Endothelial cell of umbilical vein (primary cell): Measurements from ENCODE around the gene ADCY5. TPM values are rescaled to one million over a fixed set of nuclear protein-coding genes. Genes with fewer than 3 reads are reported as not detected.

Experiments used
- BruUV-seq: library from RNA; stranded (reverse); fragments of 400-500 nt; replicated peaks from 2 replicates; lab custom pipeline; 2021; lab: Mats Ljungman, UMichigan
- CTCF ChIA-PET: fragments of 300-600, 350-600 bp; sonication (Branson Sonifier 250); formaldehyde crosslinking; loops from one replicate; lab custom pipeline; 2021; ENCODE audit warnings: antibody characterized with exemption, inconsistent platforms; lab: Charles Lee
- POLR2A ChIA-PET: fragments of 300-600, 350-600 bp; sonication (Branson Sonifier 250); formaldehyde crosslinking; loops from one replicate; lab custom pipeline; 2021; ENCODE audit warnings: antibody characterized with exemption, inconsistent platforms; lab: Charles Lee
- DNase-seq: peaks from one replicate; pipeline ENCODE4 v3.0.0-alpha.2; 2011; ENCODE audit warnings: low read depth, low spot score
- FAIRE-seq: peaks from 2 replicates; lab custom pipeline; 2011; peaks lifted over from hg19 to GRCh38; lab: Jason Lieb, UNC
- H2AFZ ChIP-seq: 2 replicates; pipeline ENCODE4 v1.6.0; 2012; ENCODE audit warnings: low read depth, low read length, control low read depth, inconsistent platforms
- H3K27ac ChIP-seq: 2 replicates; pipeline ENCODE4 v1.5.1; 2011; ENCODE audit warnings: low read depth, mild to moderate bottlenecking, control low read depth, low read length, moderate library complexity; ENCODE audit not compliant: insufficient read depth
- H3K27me3 ChIP-seq, 2 experiments: 2 replicates each; pipeline versions ENCODE4 v1.6.0 to v1.6.1; 2011; ENCODE audit warnings: low read length in 2 of 2, mixed read lengths in 1 of 2; ENCODE audit not compliant: control insufficient read depth in 2 of 2, insufficient read depth in 2 of 2
- H3K36me3 ChIP-seq, 2 experiments: 2 replicates in 1 of 2; 3 replicates in 1 of 2; pipeline ENCODE4 v1.5.1; 2011; ENCODE audit warnings: low read length in 2 of 2, mild to moderate bottlenecking in 1 of 2, moderate library complexity in 1 of 2; ENCODE audit not compliant: control insufficient read depth in 2 of 2, insufficient read depth in 2 of 2; ENCODE audit errors: extremely low read depth in 1 of 2
- H3K4me1 ChIP-seq: 3 replicates; pipeline ENCODE4 v1.5.1; 2011; ENCODE audit warnings: mild to moderate bottlenecking, low read length; ENCODE audit not compliant: control insufficient read depth, insufficient read depth; ENCODE audit errors: extremely low read depth
- H3K4me2 ChIP-seq: 2 replicates; pipeline ENCODE4 v1.6.1; 2011; ENCODE audit warnings: low read length, control low read depth, mixed read lengths; ENCODE audit not compliant: insufficient read depth
- H3K4me3 ChIP-seq, 3 experiments: fragments of 200-600 bp in 1 of 3; sonication (generic), shearing (Covaris generic) in 1 of 3; replicated peaks in 1 of 3; 2 replicates each; pipeline ENCODE4 v1.5.1; 2011 to 2016; ENCODE audit warnings: control low read depth in 3 of 3, low read length in 3 of 3, mild to moderate bottlenecking in 2 of 3, inconsistent platforms in 1 of 3, low read depth in 1 of 3, moderate library complexity in 1 of 3; ENCODE audit not compliant: insufficient read depth in 1 of 3
- H3K79me2 ChIP-seq: 2 replicates; pipeline ENCODE4 v1.6.0; 2012; ENCODE audit warnings: low read length, inconsistent platforms; ENCODE audit not compliant: control insufficient read depth, insufficient read depth
- H3K9ac ChIP-seq: replicated peaks from 2 replicates; pipeline ENCODE3; 2011; ENCODE audit warnings: low read length, control low read depth; ENCODE audit not compliant: insufficient read depth; ENCODE audit errors: extremely low read depth
- H3K9me1 ChIP-seq: replicated peaks from 3 replicates; pipeline ENCODE4 v1.6.0; 2011; ENCODE audit warnings: mild to moderate bottlenecking, low read length; ENCODE audit not compliant: control insufficient read depth, insufficient read depth; ENCODE audit errors: extremely low read depth
- H3K9me3 ChIP-seq: replicated peaks from 2 replicates; pipeline ENCODE4 v1.5.1; 2012; ENCODE audit warnings: low read length, inconsistent platforms; ENCODE audit not compliant: control insufficient read depth, insufficient read depth
- H4K20me1 ChIP-seq: replicated peaks from 2 replicates; pipeline ENCODE3; 2011; ENCODE audit warnings: mild to moderate bottlenecking, low read length; ENCODE audit not compliant: control insufficient read depth, insufficient read depth; ENCODE audit errors: extremely low read depth
- CTCF ChIP-seq, 2 donors: IDR thresholded peaks; 1 replicate in 1 of 2; 2 replicates in 1 of 2; pipeline ENCODE4 v1.5.1; 2011; ENCODE audit warnings: low read length in 2 of 2, mild to moderate bottlenecking in 2 of 2, moderate library complexity in 2 of 2, control low read depth in 1 of 2, inconsistent platforms in 1 of 2, low read depth in 1 of 2; ENCODE audit not compliant: insufficient read depth in 1 of 2; ENCODE audit errors: extremely low read depth in 1 of 2
- EZH2 ChIP-seq: IDR thresholded peaks from 2 replicates; pipeline ENCODE4 v1.6.1; 2012; ENCODE audit warnings: borderline replicate concordance, low read depth, mild to moderate bottlenecking, moderate library complexity, low read length, inconsistent platforms; ENCODE audit not compliant: severe bottlenecking
- FOS ChIP-seq: IDR thresholded peaks from 2 replicates; pipeline ENCODE4 v1.6.1; 2011; ENCODE audit warnings: mild to moderate bottlenecking, low read length, moderate library complexity, borderline replicate concordance; ENCODE audit not compliant: insufficient read depth
- GATA2 ChIP-seq: IDR thresholded peaks from 2 replicates; pipeline ENCODE4 v1.7.0; 2011; ENCODE audit warnings: low read depth, mild to moderate bottlenecking, moderate library complexity, mixed read lengths, low read length; ENCODE audit not compliant: insufficient read length, insufficient read depth
- JUN ChIP-seq: IDR thresholded peaks from 2 replicates; pipeline ENCODE4 v1.6.1; 2011; ENCODE audit warnings: borderline replicate concordance, low read depth; ENCODE audit not compliant: insufficient read length, insufficient read depth
- MAX ChIP-seq: IDR thresholded peaks from 2 replicates; pipeline ENCODE4 v1.6.1; 2011; ENCODE audit not compliant: insufficient read depth, insufficient read length
- MYC ChIP-seq: IDR thresholded peaks from one replicate; pipeline ENCODE4 v1.6.1; 2011; ENCODE audit warnings: mild to moderate bottlenecking, low read depth, low read length
- POLR2A ChIP-seq: IDR thresholded peaks from 2 replicates; pipeline ENCODE4 v1.6.1; 2012; ENCODE audit warnings: low read depth, mild to moderate bottlenecking, control low read depth, low read length
- POLR2AphosphoS5 ChIP-seq: IDR thresholded peaks from 2 replicates; pipeline ENCODE4 v1.6.1; 2012; ENCODE audit warnings: low read depth, mild to moderate bottlenecking, control low read depth, low read length, moderate library complexity; ENCODE audit not compliant: insufficient read depth
- dilution Hi-C: fragments of 300-500 bp; cut with MboI; formaldehyde crosslinking; loops from one replicate; pipeline ENCODE4 v1.15.0; 2019; ENCODE audit warnings: low sequenced_read_pairs; ENCODE audit not compliant: extremely low pct_ligation_motif_present
- intact Hi-C: fragments of 100-400 bp; cut with micrococcal nuclease; formaldehyde crosslinking; loops from one replicate; pipeline ENCODE4 v1.10.0; 2022
- polyA plus RNA-seq, 4 experiments: library from polyadenylated mRNA; depleted of rRNA in 3 of 4; stranded (reverse) in 3 of 4; unstranded in 1 of 4; fragments of >200 nt; gene quantifications; 2 replicates each; pipeline versions ENCODE4 v1.2.1 to v1.2.3, GENCODE V29; 2011 to 2012; ENCODE audit warnings: missing spikeins in 1 of 4
- total RNA-seq: library from RNA; stranded (reverse); gene quantifications from 2 replicates; pipeline ENCODE4 v1.2.3, GENCODE V29; 2021

The ADCY5 gene
- total and polyA plus RNA-seq, 2 donors (not counting 3 experiments of a cell fraction or from before 2014, with no cell fraction given), result 0.01 TPM; not detected in 1

- Histone ChIP-seq H3K4me3 (no peak overlapping the region), H2AFZ (no peak overlapping the region), H3K27ac (no peak overlapping the region), H3K27me3 (peaks cover 0 to 3% of the 10 kb centered on the region in 2 experiments), H3K9me3 (no peaks in the 10 kb centered on the region), H3K9ac (no peak overlapping the region), H3K4me2 (no peak overlapping the region), H3K4me1 (no peaks in the 10 kb centered on the region), H4K20me1 (no peaks in the 10 kb centered on the region), H3K9me1 (no peaks in the 10 kb centered on the region), H3K79me2 (no peaks in the 10 kb centered on the region), H3K36me3 (no peaks in the 10 kb centered on the region)
- intact Hi-C loops (no loop called here), dilution Hi-C loops (no loop called here)
- CTCF ChIA-PET, result interaction anchor here (0.9 kb wide), 1 partner anchor 10 kb away, joined by 4 read pairs; no protein-coding TSS in a partner anchor
- BruUV-seq, result no TSS peak
- POLR2A ChIA-PET, result no interaction called here
- DNase-seq (no peak), FAIRE-seq (no peak)
- TF ChIP-seq POLR2A, result no peak
- no peak for TF ChIP-seq MAX
- no peak for TF ChIP-seq POLR2AphosphoS5
- no peak for TF ChIP-seq MYC
- no peak for TF ChIP-seq FOS
- TF ChIP-seq EZH2, result no peak
- TF ChIP-seq JUN, result no peak
- TF ChIP-seq GATA2, result no peak
- TF ChIP-seq CTCF (IDR thresholded peaks at IDR 0.05; ENCODE audit: extremely low read depth in 1 of 2, insufficient read depth in 1 of 2, low read depth in 1 of 2, low read length in 2 of 2), result no peak
Measured at GRCh38 chr3:123367467-123368154, 81.3 kb downstream of the ADCY5 start.
